SJSA1 (cell line): ENCODE results near the gene ZNF518B. TPM values are rescaled to one million over a fixed set of nuclear protein-coding genes. Genes with fewer than 3 reads are reported as not detected.

Experiments
- total RNA-seq: library from RNA; depleted of rRNA; stranded (reverse); fragments of >200 nt; shearing (Covaris generic); gene quantifications from 2 replicates; pipeline ENCODE4 v1.2.3, GENCODE V29; 2014; rRNA removed

Gene ZNF518B
- total RNA-seq, 1 experiment from 2014 or later = 24.9 TPM

Other genes starting within 250 kb of the ZNF518B start
- not detected in 2 replicates for gene CLNK, start 227.3 kb upstream of the ZNF518B start, total RNA-seq